DND-41 (cell line): ENCODE data around the gene COX14.
A peak's percentile ranks its signal among the peaks of the same experiment; 100 is the strongest.

Experiments
- ATAC-seq: fragments of 200-7000 bp; cut with Tn5 transposase; 3 replicates; pipeline ENCODE4 v1.9.1; 2021; ENCODE audit warnings: low read depth; ENCODE audit not compliant: insufficient read depth
- DNase-seq: peaks from one replicate; pipeline ENCODE4 v3.0.0-alpha.2; 2020
- H2AFZ ChIP-seq: 2 replicates; pipeline ENCODE4 v1.6.0; 2012; ENCODE audit warnings: low read depth, low read length
- H3K27ac ChIP-seq: 2 replicates; pipeline ENCODE4 v1.5.1; 2012; ENCODE audit warnings: low read length, inconsistent platforms
- H3K27me3 ChIP-seq: fragments of 200-600 bp; sonication (generic); 2 replicates; pipeline ENCODE4 v1.6.0; 2012; ENCODE audit warnings: low read length, mild to moderate bottlenecking, inconsistent platforms; ENCODE audit not compliant: insufficient read depth, poor library complexity
- H3K36me3 ChIP-seq: 2 replicates; pipeline ENCODE4 v1.5.1; 2012; ENCODE audit warnings: low read length, inconsistent platforms; ENCODE audit not compliant: insufficient read depth
- H3K4me1 ChIP-seq: 2 replicates; pipeline ENCODE4 v1.5.1; 2012; ENCODE audit warnings: mild to moderate bottlenecking, low read length; ENCODE audit not compliant: insufficient read depth
- H3K4me2 ChIP-seq: 2 replicates; pipeline ENCODE4 v1.6.0; 2012; ENCODE audit warnings: mild to moderate bottlenecking, moderate library complexity, low read length, inconsistent platforms; ENCODE audit not compliant: insufficient read depth
- H3K4me3 ChIP-seq, 2 experiments: fragments of 200-600 bp in 1 of 2; shearing (Covaris generic) in 1 of 2; 2 replicates each; pipeline ENCODE4 v1.5.1; 2012 to 2016; ENCODE audit warnings: inconsistent platforms in 2 of 2, low read length in 2 of 2, mild to moderate bottlenecking in 2 of 2, low read depth in 1 of 2, moderate library complexity in 1 of 2
- H3K79me2 ChIP-seq: 2 replicates; pipeline ENCODE4 v1.6.0; 2012; ENCODE audit warnings: low read length, inconsistent platforms; ENCODE audit not compliant: insufficient read depth
- H3K9ac ChIP-seq: 2 replicates; pipeline ENCODE4 v1.6.0; 2012; ENCODE audit warnings: low read depth, mild to moderate bottlenecking, inconsistent platforms, low read length, moderate library complexity
- H3K9me3 ChIP-seq: 2 replicates; pipeline ENCODE4 v1.5.1; 2012; ENCODE audit warnings: low read length, moderate library complexity, mild to moderate bottlenecking, inconsistent platforms; ENCODE audit not compliant: insufficient read depth, severe bottlenecking
- H4K20me1 ChIP-seq: 2 replicates; pipeline ENCODE4 v1.6.0; 2012; ENCODE audit warnings: low read length; ENCODE audit not compliant: insufficient read depth
- CTCF ChIP-seq: IDR thresholded peaks from 2 replicates; pipeline ENCODE4 v1.5.1; 2012; ENCODE audit warnings: borderline replicate concordance, low read length, moderate library complexity, mild to moderate bottlenecking; ENCODE audit not compliant: poor library complexity, severe bottlenecking; ENCODE audit errors: extremely low read depth
- EZH2 ChIP-seq: IDR thresholded peaks from 3 replicates; pipeline ENCODE4 v1.6.1; 2012; ENCODE audit warnings: borderline replicate concordance, low read depth, mild to moderate bottlenecking, moderate library complexity, low read length, inconsistent platforms; ENCODE audit not compliant: severe bottlenecking

COX14 gene

GRCh38 chr12:50097952-50098351 lies 14.1 kb upstream of the COX14 start:
- no peak for ATAC-seq
- no peaks in the 10 kb centered on the region for H3K4me1 ChIP-seq
- no peak for DNase-seq
- TF ChIP-seq EZH2: no peak
- no peak for TF ChIP-seq CTCF
- H3K79me2 ChIP-seq: no peaks in the 10 kb centered on the region
- no peak overlapping the region for H3K27ac ChIP-seq
- peaks cover 80% of the 10 kb centered on the region for H3K36me3 ChIP-seq
- H3K9me3 ChIP-seq: no peaks in the 10 kb centered on the region
- H4K20me1 ChIP-seq: 0 out of 2 replicates have a peak, but pooled peaks cover 6% of the 10 kb centered on the region
- no peak overlapping the region for H3K4me3 ChIP-seq
- no peaks in the 10 kb centered on the region for H3K27me3 ChIP-seq
- no peak overlapping the region for H3K4me2 ChIP-seq
- H3K9ac ChIP-seq: no peak overlapping the region
- no peak overlapping the region for H2AFZ ChIP-seq

GRCh38 chr12:50099302-50100008 lies 12.6 kb upstream of the COX14 start:
- peaks cover 6% of the 10 kb centered on the region; the same call in 1 of the 2 replicates for H4K20me1 ChIP-seq
- no peaks in the 10 kb centered on the region for H3K79me2 ChIP-seq
- H3K36me3 ChIP-seq: peaks cover 65% of the 10 kb centered on the region
- TF ChIP-seq CTCF (no peak), EZH2 (no peak)
- no peak overlapping the region for H3K9ac ChIP-seq
- H3K4me2 ChIP-seq: no peak overlapping the region
- H2AFZ ChIP-seq: no peak overlapping the region
- no peak overlapping the region for H3K4me3 ChIP-seq
- DNase-seq (no peak), ATAC-seq (no peak)
- no peaks in the 10 kb centered on the region for H3K9me3 ChIP-seq
- peaks cover 10% of the 10 kb centered on the region for H3K4me1 ChIP-seq
- H3K27me3 ChIP-seq: no peaks in the 10 kb centered on the region
- H3K27ac ChIP-seq: no peak overlapping the region

GRCh38 chr12:50100561-50100960 lies 11.5 kb upstream of the COX14 start:
- H2AFZ ChIP-seq: no peak overlapping the region
- peaks cover 10% of the 10 kb centered on the region for H3K4me1 ChIP-seq
- no peak for TF ChIP-seq EZH2
- no peaks in the 10 kb centered on the region for H3K27me3 ChIP-seq
- H3K79me2 ChIP-seq: no peaks in the 10 kb centered on the region
- no peak for DNase-seq
- no peak overlapping the region for H3K27ac ChIP-seq
- no peak overlapping the region for H3K4me3 ChIP-seq
- H4K20me1 ChIP-seq: peaks cover 6% of the 10 kb centered on the region; the same call in 1 of the 2 replicates
- no peaks in the 10 kb centered on the region for H3K9me3 ChIP-seq
- peaks cover 54% of the 10 kb centered on the region for H3K36me3 ChIP-seq
- no peak overlapping the region for H3K4me2 ChIP-seq
- H3K9ac ChIP-seq: no peak overlapping the region
- no peak for ATAC-seq

- H3K9me3 ChIP-seq: no peaks in the 10 kb centered on the region
- no peak overlapping the region for H3K4me2 ChIP-seq
- H3K36me3 ChIP-seq: peaks cover 43% of the 10 kb centered on the region
- DNase-seq (no peak), ATAC-seq (no peak)
- H3K9ac ChIP-seq: no peak overlapping the region
- no peak overlapping the region for H3K27ac ChIP-seq
- no peak overlapping the region for H2AFZ ChIP-seq
- no peak overlapping the region for H3K4me3 ChIP-seq
- H3K4me1 ChIP-seq: peaks cover 10% of the 10 kb centered on the region
- no peaks in the 10 kb centered on the region for H3K79me2 ChIP-seq
- H4K20me1 ChIP-seq: peaks cover 6% of the 10 kb centered on the region; the same call in 1 of the 2 replicates
- peak; percentile 52 for TF ChIP-seq CTCF
- no peak for TF ChIP-seq EZH2
- H3K27me3 ChIP-seq: no peaks in the 10 kb centered on the region
These were observed 10.4 kb upstream of the COX14 start for GRCh38 chr12:50101663-50102062.
